GM18907 (cell line): Measurements from ENCODE around the gene MORF4L1.

ENCODE experiments used
- ATAC-seq: cut with Tn5 transposase; IDR thresholded peaks from one replicate; pipeline ENCODE4 v1.9.1; 2021; ENCODE audit warnings: mild to moderate bottlenecking, moderate library complexity; ENCODE audit not compliant: unreplicated experiment

Gene MORF4L1

GRCh38 chr15:78943692-78944091 lies 71.0 kb downstream of the MORF4L1 start:
- ATAC-seq = no peak

GRCh38 chr15:78944202-78944625 lies 71.5 kb downstream of the MORF4L1 start:
- peak; percentile 27 for ATAC-seq

GRCh38 chr15:78944669-78945407 lies 72.1 kb downstream of the MORF4L1 start, which contains the start of gene CTSH:
Gene CTSH, minus strand, starts transcription at chr15:78945046. Its CDS starts 65 bp downstream, at chr15:78944981.
- ATAC-seq = peak; percentile 73

GRCh38 chr15:78946493-78946892 lies 73.8 kb downstream of the MORF4L1 start:
- no peak for ATAC-seq

GRCh38 chr15:78947506-78947905 lies 74.8 kb downstream of the MORF4L1 start:
- no peak for ATAC-seq
